PC-9 (cell line): ENCODE measurements around the gene DEFB129. TPM values are rescaled to one million over a fixed set of nuclear protein-coding genes. Genes with fewer than 3 reads are reported as not detected.

Source experiments
- BruUV-seq: library from RNA; stranded (reverse); fragments of 400-500 nt; replicated peaks from 2 replicates; lab custom pipeline; 2021; lab: Mats Ljungman, UMichigan
- CTCF ChIA-PET: fragments of 300-600 bp; sonication (Branson Sonifier 250); formaldehyde crosslinking; loops from one replicate; lab custom pipeline; 2022; ENCODE audit warnings: antibody characterized with exemption; lab: Charles Lee
- POLR2A ChIA-PET: fragments of 300-600 bp; sonication (Branson Sonifier 250); formaldehyde crosslinking; loops from one replicate; lab custom pipeline; 2022; ENCODE audit warnings: antibody characterized with exemption; ENCODE audit not compliant: unreplicated experiment; lab: Charles Lee
- DNase-seq, 2 experiments: peaks; one replicate each; pipeline versions ENCODE4 v3.0.0 to v3.0.0-alpha.2; 2015 to 2022; ENCODE audit warnings: mixed read lengths in 1 of 2
- H2AFZ ChIP-seq: fragments of 200-600 bp; sonication (generic); 2 replicates; pipeline ENCODE4 v1.8.1; 2017; ENCODE audit warnings: antibody characterized with exemption
- H3F3A ChIP-seq: fragments of 200-600 bp; sonication (generic); 2 replicates; pipeline ENCODE4 v1.8.1; 2017; ENCODE audit warnings: antibody characterized with exemption, mild to moderate bottlenecking, low read depth; ENCODE audit not compliant: insufficient read depth
- H3K27ac ChIP-seq: fragments of 200-600 bp; sonication (generic); 2 replicates; pipeline ENCODE4 v1.6.1; 2016; ENCODE audit warnings: mixed run types
- H3K27me3 ChIP-seq: fragments of 200-600 bp; sonication (generic); 2 replicates; pipeline ENCODE4 v1.6.1; 2016; ENCODE audit warnings: low read depth, mixed run types; ENCODE audit not compliant: insufficient read depth
- H3K36me3 ChIP-seq: fragments of 200-600 bp; sonication (generic); 2 replicates; pipeline ENCODE4 v1.6.1; 2016; ENCODE audit warnings: low read depth, mixed run types
- H3K4me1 ChIP-seq: fragments of 200-600 bp; sonication (generic); replicated peaks from 2 replicates; pipeline ENCODE4 v1.6.1; 2016; ENCODE audit warnings: mixed run types; ENCODE audit not compliant: insufficient read depth
- H3K4me2 ChIP-seq: fragments of 200-600 bp; sonication (generic); 2 replicates; pipeline ENCODE4 v1.6.1; 2017; ENCODE audit warnings: mixed run types
- H3K4me3 ChIP-seq: fragments of 200-600 bp; sonication (generic); 2 replicates; pipeline ENCODE4 v1.6.1; 2016; ENCODE audit warnings: mixed run types
- H3K79me2 ChIP-seq: fragments of 200-600 bp; sonication (generic); 2 replicates; pipeline ENCODE4 v1.6.1; 2017; ENCODE audit warnings: low read depth, mixed run types
- H3K9me2 ChIP-seq: fragments of 200-600 bp; sonication (generic); 2 replicates; pipeline ENCODE4 v1.8.1; 2017; ENCODE audit warnings: mild to moderate bottlenecking; ENCODE audit not compliant: insufficient read depth
- H3K9me3 ChIP-seq: fragments of 200-600 bp; sonication (generic); 2 replicates; pipeline ENCODE4 v1.8.1; 2016; ENCODE audit warnings: low read depth; ENCODE audit not compliant: insufficient read depth
- H4K20me1 ChIP-seq: fragments of 200-600 bp; sonication (generic); 2 replicates; pipeline ENCODE4 v1.8.1; 2017; ENCODE audit not compliant: insufficient read depth
- EZH2 ChIP-seq: fragments of 200-600 bp; sonication (generic); IDR thresholded peaks from 2 replicates; pipeline ENCODE4 v1.8.0; 2017; ENCODE audit warnings: antibody characterized with exemption, low read depth
- intact Hi-C: fragments of 100-400 bp; cut with micrococcal nuclease; formaldehyde crosslinking; loops from one replicate; pipeline ENCODE4 v1.10.0; 2022; ENCODE audit not compliant: unreplicated experiment
- total RNA-seq: library from RNA; stranded (reverse); gene quantifications from 2 replicates; pipeline ENCODE4 v1.2.3, GENCODE V29; 2021
- TF ChIP-seq, protein P1 (sequence below): fragments of 200-600 bp; sonication (generic); conservative IDR thresholded peaks from 2 replicates; pipeline ENCODE4 v1.6.1; 2017; ENCODE audit warnings: mixed run types, antibody characterized with exemption, mild to moderate bottlenecking, moderate library complexity

Gene DEFB129
- total RNA-seq, 1 experiment from 2014 or later: not detected

- CTCF ChIA-PET: no interaction called here
- POLR2A ChIA-PET: no interaction called here
Observed at GRCh38 chr20:276620-277495, 49.8 kb downstream of the DEFB129 start.

DNA sequence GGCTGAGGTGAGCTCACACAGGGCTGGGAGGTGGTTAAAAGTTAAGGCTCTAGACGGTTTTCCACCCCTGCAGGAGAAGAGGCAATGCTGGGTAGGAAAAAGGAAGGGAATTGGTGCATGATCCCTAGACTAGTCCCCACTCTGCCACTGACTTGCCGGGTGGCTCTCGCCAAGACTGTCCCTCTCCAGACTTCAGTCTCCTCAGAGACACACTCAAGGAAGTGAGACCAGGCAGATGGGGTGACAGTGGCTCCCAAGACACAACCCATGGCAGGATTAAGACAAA lies 50.4 kb downstream of the DEFB129 start:
- H2AFZ ChIP-seq: no peak overlapping the region
- CTCF ChIA-PET: no interaction called here
- no peak for DNase-seq
- peaks cover 6% of the 10 kb centered on the region; the same call in 1 of the 2 replicates for H3F3A ChIP-seq
- POLR2A ChIA-PET: no interaction called here
- no peaks in the 10 kb centered on the region for H3K9me3 ChIP-seq
- no peaks in the 10 kb centered on the region for H3K4me1 ChIP-seq
- H3K27me3 ChIP-seq: no peaks in the 10 kb centered on the region
- no peak overlapping the region for H3K27ac ChIP-seq
- no peaks in the 10 kb centered on the region for H4K20me1 ChIP-seq
- no peaks in the 10 kb centered on the region for H3K36me3 ChIP-seq
- H3K4me2 ChIP-seq: no peak overlapping the region
- no peak overlapping the region for H3K4me3 ChIP-seq
- no peaks in the 10 kb centered on the region for H3K9me2 ChIP-seq
- H3K79me2 ChIP-seq: no peaks in the 10 kb centered on the region
- intact Hi-C loops: no loop called here
- TF ChIP-seq EZH2: no peak
- TF ChIP-seq, protein P1, sequence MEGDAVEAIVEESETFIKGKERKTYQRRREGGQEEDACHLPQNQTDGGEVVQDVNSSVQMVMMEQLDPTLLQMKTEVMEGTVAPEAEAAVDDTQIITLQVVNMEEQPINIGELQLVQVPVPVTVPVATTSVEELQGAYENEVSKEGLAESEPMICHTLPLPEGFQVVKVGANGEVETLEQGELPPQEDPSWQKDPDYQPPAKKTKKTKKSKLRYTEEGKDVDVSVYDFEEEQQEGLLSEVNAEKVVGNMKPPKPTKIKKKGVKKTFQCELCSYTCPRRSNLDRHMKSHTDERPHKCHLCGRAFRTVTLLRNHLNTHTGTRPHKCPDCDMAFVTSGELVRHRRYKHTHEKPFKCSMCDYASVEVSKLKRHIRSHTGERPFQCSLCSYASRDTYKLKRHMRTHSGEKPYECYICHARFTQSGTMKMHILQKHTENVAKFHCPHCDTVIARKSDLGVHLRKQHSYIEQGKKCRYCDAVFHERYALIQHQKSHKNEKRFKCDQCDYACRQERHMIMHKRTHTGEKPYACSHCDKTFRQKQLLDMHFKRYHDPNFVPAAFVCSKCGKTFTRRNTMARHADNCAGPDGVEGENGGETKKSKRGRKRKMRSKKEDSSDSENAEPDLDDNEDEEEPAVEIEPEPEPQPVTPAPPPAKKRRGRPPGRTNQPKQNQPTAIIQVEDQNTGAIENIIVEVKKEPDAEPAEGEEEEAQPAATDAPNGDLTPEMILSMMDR: no peak
- BruUV-seq: no TSS peak

More at GRCh38 chr20:276620-277495, 49.8 kb downstream of the DEFB129 start:
- TF ChIP-seq, protein P1: no peak
- no peak for TF ChIP-seq EZH2
- Histone ChIP-seq H3K4me2 (no peak overlapping the region), H3K9me2 (no peaks in the 10 kb centered on the region), H3K9me3 (no peaks in the 10 kb centered on the region), H3F3A (peaks cover 6% of the 10 kb centered on the region; the same call in 1 of the 2 replicates), H3K36me3 (no peaks in the 10 kb centered on the region), H3K79me2 (no peaks in the 10 kb centered on the region), H3K4me3 (no peak overlapping the region), H3K4me1 (no peaks in the 10 kb centered on the region), H4K20me1 (no peaks in the 10 kb centered on the region), H2AFZ (no peak overlapping the region), H3K27me3 (no peaks in the 10 kb centered on the region), H3K27ac (no peak overlapping the region)
- intact Hi-C loops: no loop called here
- no TSS peak for BruUV-seq
- DNase-seq: no peak

DNA sequence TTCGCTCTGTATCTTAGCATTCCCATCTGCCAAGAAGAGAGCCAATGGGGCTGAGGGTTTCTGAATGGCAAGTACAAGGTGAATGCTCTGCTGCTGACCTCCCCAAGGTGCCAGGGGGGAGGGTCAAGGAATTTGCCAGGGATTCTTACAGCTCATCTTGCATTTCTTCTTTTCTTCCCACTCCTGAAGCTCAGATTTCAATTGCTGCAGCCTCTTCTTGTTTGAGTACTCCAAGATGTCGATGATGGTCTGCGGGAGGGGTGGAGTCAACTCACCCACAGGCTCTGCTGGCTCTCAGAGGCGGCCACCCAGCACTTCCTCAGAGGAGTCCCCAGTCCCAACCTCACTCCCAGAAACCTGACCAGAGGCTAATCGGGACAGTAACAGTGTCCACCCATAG lies 51.1 kb downstream of the DEFB129 start:
- Histone ChIP-seq H3K27ac (no peak overlapping the region), H3K27me3 (no peaks in the 10 kb centered on the region), H3K4me1 (no peaks in the 10 kb centered on the region), H4K20me1 (no peaks in the 10 kb centered on the region), H3F3A (peaks cover 6% of the 10 kb centered on the region; the same call in 1 of the 2 replicates), H3K36me3 (no peaks in the 10 kb centered on the region), H3K4me3 (no peak overlapping the region), H3K9me3 (no peaks in the 10 kb centered on the region), H3K9me2 (no peaks in the 10 kb centered on the region), H2AFZ (no peak overlapping the region), H3K4me2 (no peak overlapping the region), H3K79me2 (no peaks in the 10 kb centered on the region)
- no TSS peak for BruUV-seq
- POLR2A ChIA-PET: interaction anchor here (0.6 kb wide), 1 partner anchor 9 kb away, joined by 11 read pairs; no protein-coding TSS in a partner anchor
- CTCF ChIA-PET: no interaction called here
- no peak for DNase-seq
- TF ChIP-seq, protein P1: no peak
- no peak for TF ChIP-seq EZH2
- intact Hi-C loops: no loop called here
